ENCODE data around the gene GPRC5B.

GPRC5B gene

GRCh38 chr16:19876501-19877059 is 8.1 kb downstream of the GPRC5B start:
- H3K36me3 ChIP-seq (replicated peaks): peaks cover 8% of the 10 kb centered on the region
- TF ChIP-seq, protein P1, sequence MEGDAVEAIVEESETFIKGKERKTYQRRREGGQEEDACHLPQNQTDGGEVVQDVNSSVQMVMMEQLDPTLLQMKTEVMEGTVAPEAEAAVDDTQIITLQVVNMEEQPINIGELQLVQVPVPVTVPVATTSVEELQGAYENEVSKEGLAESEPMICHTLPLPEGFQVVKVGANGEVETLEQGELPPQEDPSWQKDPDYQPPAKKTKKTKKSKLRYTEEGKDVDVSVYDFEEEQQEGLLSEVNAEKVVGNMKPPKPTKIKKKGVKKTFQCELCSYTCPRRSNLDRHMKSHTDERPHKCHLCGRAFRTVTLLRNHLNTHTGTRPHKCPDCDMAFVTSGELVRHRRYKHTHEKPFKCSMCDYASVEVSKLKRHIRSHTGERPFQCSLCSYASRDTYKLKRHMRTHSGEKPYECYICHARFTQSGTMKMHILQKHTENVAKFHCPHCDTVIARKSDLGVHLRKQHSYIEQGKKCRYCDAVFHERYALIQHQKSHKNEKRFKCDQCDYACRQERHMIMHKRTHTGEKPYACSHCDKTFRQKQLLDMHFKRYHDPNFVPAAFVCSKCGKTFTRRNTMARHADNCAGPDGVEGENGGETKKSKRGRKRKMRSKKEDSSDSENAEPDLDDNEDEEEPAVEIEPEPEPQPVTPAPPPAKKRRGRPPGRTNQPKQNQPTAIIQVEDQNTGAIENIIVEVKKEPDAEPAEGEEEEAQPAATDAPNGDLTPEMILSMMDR (IDR thresholded peaks at IDR 0.05; ENCODE audit: low read depth, low read length, missing control alignments): no peak
- in situ Hi-C loops (cut with HindIII; ENCODE audit: low pct_ligation_motif_present, low sequenced_read_pairs): loop anchor here (25.0 kb wide), 1 partner anchor 139 kb away; no protein-coding TSS in a partner anchor
- no peaks in the 10 kb centered on the region for H3K27me3 ChIP-seq (replicated peaks)
- no peak overlapping the region for H3K4me3 ChIP-seq (ENCODE audit: low read depth, low read length)
- DNase-seq: no peak
- H3K27ac ChIP-seq: no peak overlapping the region

DNA sequence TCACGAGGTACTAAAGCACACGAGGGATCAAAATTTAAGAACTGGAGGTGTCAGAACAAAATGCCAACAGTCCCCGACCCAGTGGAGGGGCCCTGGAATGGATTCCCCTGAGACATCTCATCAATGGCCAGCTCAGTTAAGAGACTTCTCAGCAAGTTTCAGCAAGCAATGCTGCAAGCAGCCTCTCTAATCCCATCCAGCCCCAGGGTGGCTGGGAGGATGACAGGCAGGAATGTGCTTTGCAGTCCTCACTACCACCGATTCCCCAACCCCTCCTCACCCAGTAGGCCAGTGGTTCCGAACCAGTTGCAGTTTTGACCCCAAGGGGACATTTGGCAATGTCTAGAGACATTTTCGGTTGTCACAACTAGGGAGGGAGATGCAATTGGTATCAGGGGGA is 8.7 kb downstream of the GPRC5B start:
- no peak overlapping the region for H3K4me3 ChIP-seq (ENCODE audit: low read depth, low read length)
- no peak for DNase-seq
- H3K36me3 ChIP-seq (replicated peaks): peaks cover 8% of the 10 kb centered on the region
- in situ Hi-C loops (cut with HindIII; ENCODE audit: low pct_ligation_motif_present, low sequenced_read_pairs): loop anchor here (25.0 kb wide), 1 partner anchor 139 kb away; no protein-coding TSS in a partner anchor
- no peak overlapping the region for H3K27ac ChIP-seq
- no peaks in the 10 kb centered on the region for H3K27me3 ChIP-seq (replicated peaks)
- TF ChIP-seq, protein P1 (IDR thresholded peaks at IDR 0.05; ENCODE audit: low read depth, low read length, missing control alignments): no peak

DNA sequence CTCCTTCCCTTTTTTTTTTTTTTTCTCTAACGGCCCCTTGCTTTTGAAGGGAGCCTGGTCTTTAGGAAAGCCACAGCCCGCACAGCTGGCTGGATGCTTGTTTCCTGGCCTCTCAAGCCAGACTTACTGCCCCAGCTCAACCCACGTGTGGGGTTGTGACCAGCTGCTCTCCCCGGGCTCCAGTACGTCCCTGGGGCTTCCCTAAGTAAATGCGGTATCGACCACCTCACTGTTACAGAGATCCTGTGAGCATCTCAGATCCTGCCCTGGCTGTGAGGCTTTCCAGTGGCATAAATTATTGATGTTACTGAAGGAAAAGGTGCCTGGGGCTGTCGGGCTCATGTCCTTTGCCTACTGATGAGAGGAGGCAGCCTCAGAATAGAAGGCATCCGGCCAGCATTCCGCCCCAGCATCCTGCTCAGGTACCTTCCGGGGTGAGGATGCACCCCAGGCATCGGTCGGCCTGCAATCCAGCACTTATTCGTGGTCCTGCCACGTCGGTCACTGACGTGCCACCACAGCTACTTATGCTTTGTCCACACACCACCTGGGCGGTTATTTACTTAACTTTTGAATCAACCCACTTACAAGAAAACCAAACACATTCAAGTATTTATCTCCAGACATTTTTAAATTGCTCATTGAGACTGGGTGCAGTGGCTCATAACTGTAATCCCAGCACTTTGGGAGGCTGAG is 9.6 kb downstream of the GPRC5B start:
- H3K4me3 ChIP-seq (ENCODE audit: low read depth, low read length): no peak overlapping the region
- DNase-seq: no peak
- H3K27ac ChIP-seq: no peak overlapping the region
- H3K27me3 ChIP-seq (replicated peaks): no peaks in the 10 kb centered on the region
- TF ChIP-seq, protein P1 (IDR thresholded peaks at IDR 0.05; ENCODE audit: low read depth, low read length, missing control alignments): no peak
- in situ Hi-C loops (cut with HindIII; ENCODE audit: low pct_ligation_motif_present, low sequenced_read_pairs): loop anchor here (25.0 kb wide), 1 partner anchor 138 kb away; no protein-coding TSS in a partner anchor
- H3K36me3 ChIP-seq (replicated peaks): peaks cover 8% of the 10 kb centered on the region

DNA sequence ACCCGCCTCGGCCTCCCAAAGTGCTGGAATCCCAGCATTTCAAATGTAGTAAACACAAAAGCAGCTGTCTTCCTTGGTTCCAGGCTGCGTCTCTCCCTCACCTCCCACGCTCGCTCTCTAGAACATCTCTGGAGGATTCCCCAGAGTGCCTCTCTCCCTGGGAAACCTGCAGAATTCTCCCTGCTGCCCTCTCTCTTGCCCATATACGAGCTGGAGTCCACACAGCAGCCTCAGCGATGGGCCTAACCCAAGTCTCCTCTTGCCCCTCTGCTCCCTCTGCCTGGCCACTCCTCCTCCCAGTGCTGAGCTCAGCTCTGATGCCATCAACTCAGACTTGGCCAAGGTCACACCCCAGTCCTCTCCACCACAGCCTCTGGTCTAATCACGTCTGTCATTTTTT is 10.6 kb downstream of the GPRC5B start:
- no peaks in the 10 kb centered on the region for H3K27me3 ChIP-seq (replicated peaks)
- TF ChIP-seq, protein P1 (IDR thresholded peaks at IDR 0.05; ENCODE audit: low read depth, low read length, missing control alignments): no peak
- H3K27ac ChIP-seq: no peak overlapping the region
- in situ Hi-C loops (cut with HindIII; ENCODE audit: low pct_ligation_motif_present, low sequenced_read_pairs): no loop called here
- DNase-seq: no peak
- H3K4me3 ChIP-seq (ENCODE audit: low read depth, low read length): no peak overlapping the region
- H3K36me3 ChIP-seq (replicated peaks): peaks cover 8% of the 10 kb centered on the region

GRCh38 chr16:19872935-19873334 is 11.7 kb downstream of the GPRC5B start:
- in situ Hi-C loops (cut with HindIII; ENCODE audit: low pct_ligation_motif_present, low sequenced_read_pairs): no loop called here
- H3K36me3 ChIP-seq (replicated peaks): peaks cover 8% of the 10 kb centered on the region
- no peaks in the 10 kb centered on the region for H3K27me3 ChIP-seq (replicated peaks)
- H3K4me3 ChIP-seq (ENCODE audit: low read depth, low read length): no peak overlapping the region
- TF ChIP-seq, protein P1 (IDR thresholded peaks at IDR 0.05; ENCODE audit: low read depth, low read length, missing control alignments): no peak
- H3K27ac ChIP-seq: no peak overlapping the region
- DNase-seq: no peak
